ENCODE measurements around the gene TFPI. TPM values are rescaled to one million over a fixed set of nuclear protein-coding genes. Genes with fewer than 3 reads are reported as not detected.

The TFPI gene
- total RNA-seq (not detected), polyA plus RNA-seq (not detected)

DNA sequence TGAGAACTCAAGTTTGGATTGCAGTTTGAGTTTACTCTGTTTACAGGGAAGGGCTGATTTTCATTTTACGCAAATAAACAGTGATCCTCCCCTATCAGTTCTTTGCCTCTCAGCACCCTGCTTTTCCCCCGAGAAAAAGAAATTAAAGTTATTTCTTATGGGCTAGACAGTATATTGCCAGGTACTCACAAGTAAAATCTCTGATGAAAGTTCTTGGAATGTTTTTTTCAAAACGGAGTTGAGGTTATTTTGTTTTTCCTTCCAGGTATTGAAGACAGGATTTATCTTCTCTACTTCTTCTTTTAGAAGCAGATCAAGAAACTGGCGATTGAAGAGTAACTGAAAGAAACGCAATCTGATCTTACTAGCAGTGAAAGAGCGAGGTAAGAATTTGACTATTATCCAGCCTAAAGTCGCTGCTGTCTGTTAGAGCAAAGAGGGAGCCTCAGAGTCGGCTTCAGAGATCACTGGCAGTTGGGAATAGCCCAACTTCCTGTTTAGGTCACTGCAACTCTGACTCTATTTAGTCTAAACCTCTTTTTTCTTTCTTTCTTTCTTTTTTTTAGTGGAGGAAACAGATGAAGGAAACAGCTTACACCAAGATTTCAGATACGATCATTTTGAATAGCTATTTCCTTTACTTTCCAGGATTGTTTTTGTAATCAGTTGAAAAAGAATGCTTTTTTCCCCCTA lies at the start of gene TFPI:
TSS of gene TFPI (minus strand) at position 425 of the 693 bp plus-strand sequence. CDS start 50,667 bp downstream, outside the sequence.
- Histone ChIP-seq H3K27me3 (ENCODE audit: insufficient read depth, low read length) (no peaks in the 10 kb centered on the region), H3K4me3 (ENCODE audit: low read length in 2 of 2) (no peak within 1 kb of the TSS), H3K27ac (ENCODE audit: low read depth, low read length) (no peak within 1 kb of the TSS), H3K9me3 (ENCODE audit: control insufficient read depth in 1 of 2, low read length in 2 of 2) (no peaks in the 10 kb centered on the region), H3K4me1 (ENCODE audit: insufficient read depth, low read length) (no peaks in the 10 kb centered on the region), H3K36me3 (ENCODE audit: insufficient read depth, low read length) (no peaks in the 10 kb centered on the region)
- ChIA-PET POLR2A (ENCODE audit: partially characterized antibody) (no interaction called here), CTCF (ENCODE audit: partially characterized antibody) (no interaction called here)
- peaks cover 0 to 1% (median 0%) of the 10 kb centered on the region in 4 donors for H3K4me1 Mint-ChIP-seq
- peak within 1 kb of the TSS in 5 of 8 donors; percentile 6 to 57 (median 21) for H3K4me3 Mint-ChIP-seq
- H3K36me3 Mint-ChIP-seq: no peaks in the 10 kb centered on the region
- H3K27ac Mint-ChIP-seq: no peak within 1 kb of the TSS
- H3K9me3 Mint-ChIP-seq: peaks cover 0 to 8% (median 0%) of the 10 kb centered on the region in 8 donors
- no peak for DNase-seq
- intact Hi-C loops (cut with micrococcal nuclease): no loop called here
- peaks cover 0 to 2% of the 10 kb centered on the region in 2 donors for H3K27me3 Mint-ChIP-seq

DNA sequence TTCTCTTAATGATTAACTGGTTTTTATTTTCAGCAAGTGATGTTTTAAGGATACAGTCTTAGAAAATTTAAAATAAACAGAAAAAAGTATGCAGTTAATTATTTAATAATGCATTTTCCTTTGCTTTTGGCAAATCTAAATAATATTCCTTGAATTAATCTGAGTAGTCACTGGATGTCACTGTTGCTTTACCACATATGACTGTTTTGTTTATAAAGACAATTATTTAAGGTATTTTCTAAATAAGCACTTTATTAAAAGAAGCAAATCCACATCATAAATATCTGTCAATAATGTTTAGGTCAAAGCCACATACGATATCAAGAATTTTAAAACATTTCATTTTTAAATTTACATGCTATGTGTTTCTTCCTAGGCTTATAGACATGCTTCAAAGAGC lies 40.6 kb upstream of the TFPI start:
- Mint-ChIP-seq H3K27me3 (no peaks in the 10 kb centered on the region), H3K36me3 (no peaks in the 10 kb centered on the region), H3K27ac (no peak overlapping the region), H3K9me3 (peaks cover 0 to 2% (median 0%) of the 10 kb centered on the region in 8 donors), H3K4me1 (no peaks in the 10 kb centered on the region), H3K4me3 (no peak overlapping the region)
- Histone ChIP-seq H3K4me1 (ENCODE audit: insufficient read depth, low read length) (no peaks in the 10 kb centered on the region), H3K4me3 (ENCODE audit: low read length in 2 of 2) (no peak overlapping the region), H3K27ac (ENCODE audit: low read depth, low read length) (no peak overlapping the region), H3K27me3 (ENCODE audit: insufficient read depth, low read length) (no peaks in the 10 kb centered on the region), H3K9me3 (ENCODE audit: control insufficient read depth in 1 of 2, low read length in 2 of 2) (no peaks in the 10 kb centered on the region), H3K36me3 (ENCODE audit: insufficient read depth, low read length) (no peaks in the 10 kb centered on the region)
- CTCF ChIA-PET (ENCODE audit: partially characterized antibody): interaction anchor here (1.2 kb wide), 1 partner anchor 12 kb away, joined by 3 read pairs; no protein-coding TSS in a partner anchor
- intact Hi-C loops (cut with micrococcal nuclease): no loop called here
- DNase-seq: no peak
- POLR2A ChIA-PET (ENCODE audit: partially characterized antibody): no interaction called here

DNA sequence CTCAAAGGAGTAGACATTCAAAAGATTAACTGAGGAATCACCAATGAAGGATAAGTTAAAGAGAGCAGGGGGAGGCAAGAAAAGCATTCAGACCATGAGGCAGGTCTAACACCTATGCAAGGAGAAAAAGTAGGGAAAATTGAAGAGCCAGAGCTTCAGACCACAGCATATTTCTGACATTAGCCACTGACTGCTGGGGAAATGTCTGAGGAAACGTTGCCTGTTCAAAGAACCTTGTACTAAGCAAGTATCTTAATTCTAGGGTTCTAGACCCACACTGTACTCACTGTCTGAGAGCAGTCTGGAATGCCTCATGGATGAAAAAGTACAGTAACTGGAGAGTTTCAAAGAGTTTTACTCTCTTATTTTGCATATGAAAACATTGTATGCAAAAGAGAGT lies 39.5 kb upstream of the TFPI start:
- POLR2A ChIA-PET (ENCODE audit: partially characterized antibody): no interaction called here
- no peaks in the 10 kb centered on the region for H3K27me3 ChIP-seq (ENCODE audit: insufficient read depth, low read length)
- H3K27me3 Mint-ChIP-seq: no peaks in the 10 kb centered on the region
- peaks cover 0 to 2% (median 0%) of the 10 kb centered on the region in 8 donors for H3K9me3 Mint-ChIP-seq
- no peaks in the 10 kb centered on the region for H3K9me3 ChIP-seq (ENCODE audit: control insufficient read depth in 1 of 2, low read length in 2 of 2)
- H3K4me1 ChIP-seq (ENCODE audit: insufficient read depth, low read length): no peaks in the 10 kb centered on the region
- no peak overlapping the region for H3K27ac Mint-ChIP-seq
- intact Hi-C loops (cut with micrococcal nuclease): no loop called here
- H3K36me3 ChIP-seq (ENCODE audit: insufficient read depth, low read length): no peaks in the 10 kb centered on the region
- no peak overlapping the region for H3K4me3 ChIP-seq (ENCODE audit: low read length in 2 of 2)
- no peak overlapping the region for H3K27ac ChIP-seq (ENCODE audit: low read depth, low read length)
- CTCF ChIA-PET (ENCODE audit: partially characterized antibody): no interaction called here
- H3K4me3 Mint-ChIP-seq: no peak overlapping the region
- no peaks in the 10 kb centered on the region for H3K36me3 Mint-ChIP-seq
- no peaks in the 10 kb centered on the region for H3K4me1 Mint-ChIP-seq
- no peak for DNase-seq

DNA sequence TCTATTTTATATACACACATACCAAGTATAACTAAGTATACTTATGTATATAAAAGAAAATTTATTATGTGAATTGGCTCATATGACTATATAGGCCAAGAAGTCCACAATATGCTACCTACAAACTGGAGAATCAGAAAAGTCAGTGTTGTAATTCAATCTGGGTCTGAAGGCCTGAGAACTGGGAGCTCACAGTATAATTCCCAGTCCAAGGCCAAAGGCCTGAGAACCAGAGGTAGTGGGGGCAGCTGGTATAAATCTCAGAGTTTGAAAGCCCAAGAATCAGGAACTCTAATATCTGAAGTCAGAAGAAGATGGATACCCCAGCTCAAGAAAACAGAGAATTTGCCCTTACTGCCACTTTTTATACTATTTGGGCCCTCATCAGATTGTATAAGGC lies 38.9 kb upstream of the TFPI start:
- no peaks in the 10 kb centered on the region for H3K36me3 Mint-ChIP-seq
- Histone ChIP-seq H3K4me3 (ENCODE audit: low read length in 2 of 2) (no peak overlapping the region), H3K4me1 (ENCODE audit: insufficient read depth, low read length) (no peaks in the 10 kb centered on the region), H3K27me3 (ENCODE audit: insufficient read depth, low read length) (no peaks in the 10 kb centered on the region), H3K27ac (ENCODE audit: low read depth, low read length) (no peak overlapping the region), H3K9me3 (ENCODE audit: control insufficient read depth in 1 of 2, low read length in 2 of 2) (no peaks in the 10 kb centered on the region), H3K36me3 (ENCODE audit: insufficient read depth, low read length) (no peaks in the 10 kb centered on the region)
- no peaks in the 10 kb centered on the region for H3K27me3 Mint-ChIP-seq
- H3K4me1 Mint-ChIP-seq: no peaks in the 10 kb centered on the region
- CTCF ChIA-PET (ENCODE audit: partially characterized antibody): no interaction called here
- H3K27ac Mint-ChIP-seq: no peak overlapping the region
- DNase-seq: no peak
- POLR2A ChIA-PET (ENCODE audit: partially characterized antibody): no interaction called here
- H3K4me3 Mint-ChIP-seq: no peak overlapping the region
- peaks cover 0 to 2% (median 0%) of the 10 kb centered on the region in 8 donors for H3K9me3 Mint-ChIP-seq
- intact Hi-C loops (cut with micrococcal nuclease): no loop called here

DNA sequence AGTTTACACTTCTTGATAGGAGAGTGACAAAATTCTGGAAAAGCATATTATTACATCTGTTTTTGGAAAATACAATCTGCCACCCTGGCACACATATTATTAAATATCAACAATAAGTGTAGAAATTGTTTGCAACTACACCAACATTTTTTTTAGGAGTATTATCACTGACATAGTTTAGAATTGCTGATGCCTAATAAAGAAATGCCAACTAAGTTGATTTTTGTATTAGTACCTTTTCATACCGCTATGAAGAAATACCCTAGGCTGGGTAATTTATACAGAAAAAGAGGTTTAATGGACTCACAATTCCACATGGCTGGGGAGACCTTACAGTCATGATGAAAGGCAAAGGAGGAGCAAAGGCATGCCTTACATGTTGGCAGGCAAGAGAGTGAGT lies 35.9 kb upstream of the TFPI start:
- H3K4me1 Mint-ChIP-seq: no peaks in the 10 kb centered on the region
- DNase-seq: no peak
- no peaks in the 10 kb centered on the region for H3K36me3 Mint-ChIP-seq
- Histone ChIP-seq H3K27me3 (ENCODE audit: insufficient read depth, low read length) (no peaks in the 10 kb centered on the region), H3K4me3 (ENCODE audit: low read length in 2 of 2) (no peak overlapping the region), H3K27ac (ENCODE audit: low read depth, low read length) (no peak overlapping the region), H3K4me1 (ENCODE audit: insufficient read depth, low read length) (no peaks in the 10 kb centered on the region), H3K36me3 (ENCODE audit: insufficient read depth, low read length) (no peaks in the 10 kb centered on the region), H3K9me3 (ENCODE audit: control insufficient read depth in 1 of 2, low read length in 2 of 2) (no peaks in the 10 kb centered on the region)
- ChIA-PET POLR2A (ENCODE audit: partially characterized antibody) (no interaction called here), CTCF (ENCODE audit: partially characterized antibody) (no interaction called here)
- intact Hi-C loops (cut with micrococcal nuclease): no loop called here
- no peak overlapping the region for H3K4me3 Mint-ChIP-seq
- H3K27ac Mint-ChIP-seq: no peak overlapping the region
- no peaks in the 10 kb centered on the region for H3K27me3 Mint-ChIP-seq
- peaks cover 0 to 2% (median 0%) of the 10 kb centered on the region in 8 donors for H3K9me3 Mint-ChIP-seq

DNA sequence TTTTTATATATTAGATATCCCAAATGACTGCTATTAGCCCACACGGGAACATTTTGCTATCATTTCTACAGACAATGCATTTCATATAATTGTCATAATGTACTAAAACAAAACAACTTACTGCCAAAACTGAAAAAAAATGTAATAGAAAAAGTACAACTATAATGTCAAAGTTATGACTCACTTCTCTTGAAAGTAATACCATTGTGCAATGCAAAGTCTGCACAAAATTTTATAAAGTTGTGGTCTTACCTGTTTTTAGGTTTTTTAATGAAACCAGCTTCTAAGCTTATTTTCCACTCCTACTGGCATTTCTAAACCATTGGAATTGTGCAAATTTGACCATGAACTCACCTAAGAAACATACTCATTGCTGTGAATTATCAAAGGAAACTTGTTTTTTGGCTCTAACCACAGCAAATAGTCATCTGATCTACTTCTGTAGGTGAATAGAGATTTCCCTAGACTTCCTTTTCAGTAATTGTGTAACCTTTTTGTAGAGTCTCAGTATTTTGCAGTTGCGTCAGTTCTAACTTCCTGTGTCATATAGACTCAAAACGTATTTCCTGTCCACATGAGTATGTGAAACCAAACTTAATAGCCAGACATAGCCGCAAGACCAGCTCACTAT lies 31.9 kb upstream of the TFPI start:
- ChIA-PET POLR2A (ENCODE audit: partially characterized antibody) (no interaction called here), CTCF (ENCODE audit: partially characterized antibody) (no interaction called here)
- Mint-ChIP-seq H3K9me3 (peaks cover 0 to 2% (median 0%) of the 10 kb centered on the region in 8 donors), H3K4me3 (no peak overlapping the region), H3K4me1 (peaks cover 0 to 3% (median 1%) of the 10 kb centered on the region in 4 donors), H3K36me3 (no peaks in the 10 kb centered on the region), H3K27ac (no peak overlapping the region), H3K27me3 (no peaks in the 10 kb centered on the region)
- Histone ChIP-seq H3K4me3 (ENCODE audit: low read length in 2 of 2) (no peak overlapping the region), H3K27ac (ENCODE audit: low read depth, low read length) (no peak overlapping the region), H3K36me3 (ENCODE audit: insufficient read depth, low read length) (no peaks in the 10 kb centered on the region), H3K27me3 (ENCODE audit: insufficient read depth, low read length) (no peaks in the 10 kb centered on the region), H3K9me3 (ENCODE audit: control insufficient read depth in 1 of 2, low read length in 2 of 2) (no peaks in the 10 kb centered on the region), H3K4me1 (ENCODE audit: insufficient read depth, low read length) (no peaks in the 10 kb centered on the region)
- no peak for DNase-seq
- intact Hi-C loops (cut with micrococcal nuclease): no loop called here

DNA sequence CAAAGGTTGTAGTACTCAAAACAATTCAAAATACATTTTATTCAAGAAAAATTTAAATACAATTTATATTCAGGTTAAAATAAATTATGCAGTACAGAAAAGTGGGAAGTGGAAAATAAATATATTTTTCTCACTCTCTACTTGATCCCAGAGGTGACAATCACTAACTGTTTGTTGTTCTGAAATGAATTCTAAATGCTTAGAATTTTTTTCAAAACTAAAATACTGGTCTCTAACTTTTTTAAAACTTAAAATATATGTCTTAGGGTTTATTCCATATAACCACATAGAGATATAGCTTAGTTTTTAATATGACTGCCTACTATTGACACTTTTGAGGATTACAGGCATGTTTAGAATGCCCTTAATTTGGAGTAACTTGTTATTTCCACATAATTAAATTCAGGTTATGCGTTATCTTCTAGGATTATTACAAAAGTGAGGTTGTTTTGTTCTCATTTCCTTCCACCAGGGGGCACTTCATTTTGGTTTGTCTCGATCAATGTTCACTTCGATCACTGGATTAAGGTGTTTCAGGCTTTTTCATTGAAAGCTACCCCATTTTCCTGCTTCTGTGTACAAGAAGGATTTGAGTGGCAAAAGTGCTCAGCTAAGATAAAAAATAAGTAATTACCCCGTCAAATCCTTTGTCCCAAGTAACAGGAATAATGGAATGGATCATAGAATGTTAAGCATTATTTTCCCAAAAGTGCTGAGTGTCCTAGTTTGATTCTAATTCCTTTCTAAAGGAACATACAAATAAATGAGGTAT lies 27.1 kb upstream of the TFPI start:
- Mint-ChIP-seq H3K4me1 (peaks cover 0 to 3% (median 1%) of the 10 kb centered on the region in 4 donors), H3K4me3 (no peak overlapping the region), H3K27me3 (no peaks in the 10 kb centered on the region), H3K27ac (no peak overlapping the region), H3K9me3 (no peaks in the 10 kb centered on the region), H3K36me3 (no peaks in the 10 kb centered on the region)
- intact Hi-C loops (cut with micrococcal nuclease): no loop called here
- ChIA-PET CTCF (ENCODE audit: partially characterized antibody) (no interaction called here), POLR2A (ENCODE audit: partially characterized antibody) (interaction anchor here (0.6 kb wide), 1 partner anchor 11 kb away, joined by 3 read pairs; no protein-coding TSS in a partner anchor)
- H3K27ac ChIP-seq (ENCODE audit: low read depth, low read length): no peak overlapping the region
- peak in 2 of 5 donors; percentile 8 to 15 for DNase-seq
- no peaks in the 10 kb centered on the region for H3K4me1 ChIP-seq (ENCODE audit: insufficient read depth, low read length)
- no peaks in the 10 kb centered on the region for H3K36me3 ChIP-seq (ENCODE audit: insufficient read depth, low read length)
- H3K4me3 ChIP-seq (ENCODE audit: low read length in 2 of 2): no peak overlapping the region
- no peaks in the 10 kb centered on the region for H3K9me3 ChIP-seq (ENCODE audit: control insufficient read depth in 1 of 2, low read length in 2 of 2)
- no peaks in the 10 kb centered on the region for H3K27me3 ChIP-seq (ENCODE audit: insufficient read depth, low read length)

Measured in CD4-positive, alpha-beta memory T cell (primary cell).